Endothelial cell (in vitro differentiated cells): ENCODE results near the gene RRBP1. TPM values are rescaled to one million over a fixed set of nuclear protein-coding genes. Genes with fewer than 3 reads are reported as not detected.

Source experiments
- DNase-seq: peaks from one replicate; pipeline ENCODE4 v3.0.0; 2021; ENCODE audit warnings: low spot score
- H3K27ac Mint-ChIP-seq: one replicate; pipeline ENCODE4 v1.8.0; 2021; ENCODE audit warnings: mixed read lengths, inconsistent platforms; ENCODE audit not compliant: unreplicated experiment
- H3K27me3 Mint-ChIP-seq: one replicate; pipeline ENCODE4 v1.8.0; 2021; ENCODE audit warnings: mild to moderate bottlenecking, moderate library complexity, mixed read lengths, inconsistent platforms; ENCODE audit not compliant: unreplicated experiment
- H3K36me3 Mint-ChIP-seq: one replicate; pipeline ENCODE4 v1.8.0; 2021; ENCODE audit warnings: mild to moderate bottlenecking, low read depth, mixed read lengths, inconsistent platforms; ENCODE audit not compliant: unreplicated experiment
- H3K4me1 Mint-ChIP-seq: one replicate; pipeline ENCODE4 v1.8.0; 2021; ENCODE audit warnings: mild to moderate bottlenecking, mixed read lengths, inconsistent platforms; ENCODE audit not compliant: unreplicated experiment
- H3K4me3 Mint-ChIP-seq: one replicate; pipeline ENCODE4 v1.8.0; 2021; ENCODE audit warnings: mild to moderate bottlenecking, mixed read lengths, inconsistent platforms; ENCODE audit not compliant: unreplicated experiment
- H3K9me3 Mint-ChIP-seq: one replicate; pipeline ENCODE4 v1.8.0; 2021; ENCODE audit warnings: mixed read lengths, inconsistent platforms; ENCODE audit not compliant: unreplicated experiment
- CTCF ChIP-seq: fragments of 200-600 bp; sonication (generic); IDR thresholded peaks from one replicate; pipeline ENCODE4 v1.5.0; 2021; ENCODE audit warnings: antibody characterized with exemption; ENCODE audit not compliant: unreplicated experiment
- total RNA-seq: library from RNA; stranded (reverse); fragmentation: NEBNext Ultra II Directional; extraction: Animal tissue kit (Norgen Biotek cat#: 25700); gene quantifications from one replicate; pipeline ENCODE4 v1.2.1, GENCODE V29; 2021; ENCODE audit not compliant: unreplicated experiment

The RRBP1 gene
- total RNA-seq, 1 donor from 2014 or later: 179 TPM

- DNase-seq: no peak
- H3K27ac Mint-ChIP-seq: no peak overlapping the region
- H3K9me3 Mint-ChIP-seq: no peaks in the 10 kb centered on the region
- TF ChIP-seq CTCF: no peak
- peaks cover 17% of the 10 kb centered on the region for H3K27me3 Mint-ChIP-seq
- no peak overlapping the region for H3K4me3 Mint-ChIP-seq
- H3K4me1 Mint-ChIP-seq: peaks cover 3% of the 10 kb centered on the region
- peaks cover 14% of the 10 kb centered on the region for H3K36me3 Mint-ChIP-seq
Measured at GRCh38 chr20:17609811-17610377, 72.1 kb downstream of the RRBP1 start.

GRCh38 chr20:17608701-17609497, 73.1 kb downstream of the RRBP1 start:
- H3K27ac Mint-ChIP-seq: peak overlapping the region; percentile 61
- H3K4me3 Mint-ChIP-seq: peak overlapping the region; percentile 15
- no peak for TF ChIP-seq CTCF
- H3K27me3 Mint-ChIP-seq: peaks cover 16% of the 10 kb centered on the region
- no peaks in the 10 kb centered on the region for H3K9me3 Mint-ChIP-seq
- no peak for DNase-seq
- H3K36me3 Mint-ChIP-seq: peaks cover 9% of the 10 kb centered on the region
- H3K4me1 Mint-ChIP-seq: peaks cover 3% of the 10 kb centered on the region

GRCh38 chr20:17606001-17606400, 76.0 kb downstream of the RRBP1 start:
- TF ChIP-seq CTCF: no peak
- peaks cover 8% of the 10 kb centered on the region for H3K36me3 Mint-ChIP-seq
- H3K4me1 Mint-ChIP-seq: no peaks in the 10 kb centered on the region
- no peak overlapping the region for H3K27ac Mint-ChIP-seq
- no peak for DNase-seq
- peaks cover 2% of the 10 kb centered on the region for H3K27me3 Mint-ChIP-seq
- no peak overlapping the region for H3K4me3 Mint-ChIP-seq
- H3K9me3 Mint-ChIP-seq: no peaks in the 10 kb centered on the region

GRCh38 chr20:17605131-17605660, 76.8 kb downstream of the RRBP1 start:
- no peak for TF ChIP-seq CTCF
- H3K4me3 Mint-ChIP-seq: no peak overlapping the region
- no peaks in the 10 kb centered on the region for H3K27me3 Mint-ChIP-seq
- no peak overlapping the region for H3K27ac Mint-ChIP-seq
- H3K9me3 Mint-ChIP-seq: no peaks in the 10 kb centered on the region
- peaks cover 8% of the 10 kb centered on the region for H3K36me3 Mint-ChIP-seq
- no peak for DNase-seq
- H3K4me1 Mint-ChIP-seq: no peaks in the 10 kb centered on the region

- no peak overlapping the region for H3K4me3 Mint-ChIP-seq
Measured at GRCh38 chr20:17602493-17602892, 79.5 kb downstream of the RRBP1 start.

More at GRCh38 chr20:17602493-17602892, 79.5 kb downstream of the RRBP1 start:
- no peak for DNase-seq
- no peak overlapping the region for H3K27ac Mint-ChIP-seq
- no peaks in the 10 kb centered on the region for H3K4me1 Mint-ChIP-seq
- no peaks in the 10 kb centered on the region for H3K36me3 Mint-ChIP-seq
- no peaks in the 10 kb centered on the region for H3K27me3 Mint-ChIP-seq
- no peaks in the 10 kb centered on the region for H3K9me3 Mint-ChIP-seq
- TF ChIP-seq CTCF: no peak
